SIG-M5 treated with dmso at 0.1 percent for 504 hours (cell line): ENCODE results near the gene HIPK2.

ENCODE experiments used
- DNase-seq: peaks from one replicate; lab custom pipeline; 2025; ENCODE audit not compliant: unreplicated experiment; lab: John Stamatoyannopoulos, UW

The HIPK2 gene

GRCh38 chr7:139718141-139718540 is 59.7 kb downstream of the HIPK2 start:
- no peak for DNase-seq

- DNase-seq, result no peak
Measured at GRCh38 chr7:139716156-139716942, 61.4 kb downstream of the HIPK2 start.

GRCh38 chr7:139715194-139715815 is 62.5 kb downstream of the HIPK2 start:
- no peak for DNase-seq

- no peak for DNase-seq
Measured at GRCh38 chr7:139714163-139714901, 63.5 kb downstream of the HIPK2 start.

- no peak for DNase-seq
Measured at GRCh38 chr7:139713526-139714162, 64.2 kb downstream of the HIPK2 start.

GRCh38 chr7:139713061-139713460 is 64.7 kb downstream of the HIPK2 start:
- no peak for DNase-seq

GRCh38 chr7:139711991-139712743 is 65.6 kb downstream of the HIPK2 start:
- no peak for DNase-seq

GRCh38 chr7:139710036-139710435 is 67.8 kb downstream of the HIPK2 start:
- no peak for DNase-seq

GRCh38 chr7:139709485-139709884 is 68.3 kb downstream of the HIPK2 start:
- no peak for DNase-seq

- no peak for DNase-seq
Measured at GRCh38 chr7:139708541-139708940, 69.3 kb downstream of the HIPK2 start.

GRCh38 chr7:139706837-139707236 is 71.0 kb downstream of the HIPK2 start:
- DNase-seq, result no peak

- DNase-seq, result no peak
Measured at GRCh38 chr7:139704308-139704879, 73.4 kb downstream of the HIPK2 start.

GRCh38 chr7:139703487-139704307 is 74.1 kb downstream of the HIPK2 start:
- DNase-seq, result no peak

- no peak for DNase-seq
Measured at GRCh38 chr7:139702811-139703486, 74.8 kb downstream of the HIPK2 start.

GRCh38 chr7:139702313-139702731 is 75.5 kb downstream of the HIPK2 start:
- DNase-seq, result no peak

GRCh38 chr7:139701908-139702307 is 75.9 kb downstream of the HIPK2 start:
- no peak for DNase-seq

GRCh38 chr7:139700505-139701235 is 77.1 kb downstream of the HIPK2 start:
- no peak for DNase-seq
